Measurements from ENCODE around the gene KIRREL1. TPM values are rescaled to one million over a fixed set of nuclear protein-coding genes. Genes with fewer than 3 reads are reported as not detected.
A peak's percentile ranks its signal among the peaks of the same experiment; 100 is the strongest.

Gene KIRREL1
- total RNA-seq, 1 experiment from 2014 or later: 30.5 TPM

DNA sequence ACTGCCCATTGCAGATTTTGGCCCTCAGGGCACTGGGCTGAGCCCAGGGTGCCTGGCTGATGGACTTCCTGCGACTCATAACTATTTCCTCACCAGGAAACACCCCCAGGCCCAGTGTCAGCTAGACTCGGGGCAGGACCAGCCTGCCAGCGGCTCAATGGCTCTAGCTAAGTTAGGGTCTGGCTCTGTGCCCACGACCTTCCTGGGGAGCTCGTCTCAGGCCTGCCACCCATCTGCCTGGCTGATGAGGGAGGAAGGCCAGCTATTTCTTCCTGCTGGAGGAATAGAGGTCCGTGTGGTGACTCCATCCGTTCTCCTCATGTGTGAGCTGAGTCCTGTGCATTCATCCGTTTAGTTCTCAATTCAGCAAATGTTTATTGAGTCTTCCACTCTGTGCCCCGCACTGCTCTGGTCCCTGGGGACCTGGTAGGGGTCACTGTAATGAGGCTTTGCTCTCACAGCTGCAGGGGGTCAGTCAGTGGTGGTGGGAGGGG lies 44.5 kb downstream of the KIRREL1 start:
- Histone ChIP-seq H4K20me1 (ENCODE audit: control insufficient read depth, insufficient read depth, insufficient read length) (no peaks in the 10 kb centered on the region), H3K9ac (ENCODE audit: extremely low read depth, insufficient read length, low read length) (no peak overlapping the region), H2AFZ (ENCODE audit: low read length) (no peak overlapping the region), H3K27me3 (ENCODE audit: insufficient read depth, low read length) (no peaks in the 10 kb centered on the region), H4K8ac (replicated peaks; ENCODE audit: insufficient read length, low read depth, low read length) (no peak overlapping the region), H3K9me3 (ENCODE audit: control insufficient read depth, low read depth, low read length) (no peaks in the 10 kb centered on the region), H3K4me2 (ENCODE audit: insufficient read depth, insufficient read length, low read length) (no peak overlapping the region), H2BK20ac (ENCODE audit: low read depth, low read length, poor library complexity, severe bottlenecking) (no peak overlapping the region), H4K91ac (ENCODE audit: insufficient read length, low read depth, low read length) (no peak overlapping the region), H3K4ac (ENCODE audit: low read depth, low read length) (no peak overlapping the region), H2BK5ac (ENCODE audit: insufficient read length, low read length) (no peak overlapping the region), H3K23me2 (ENCODE audit: insufficient read length, low read depth, low read length, poor library complexity, severe bottlenecking) (no peaks in the 10 kb centered on the region), H2BK15ac (ENCODE audit: low read depth, low read length) (no peak overlapping the region), H3T11ph (ENCODE audit: low read length) (no peak overlapping the region), H2BK120ac (ENCODE audit: low read depth, low read length, poor library complexity, severe bottlenecking) (no peak overlapping the region), H4K5ac (ENCODE audit: insufficient read length, low read depth, low read length) (no peak overlapping the region), H2AK5ac (ENCODE audit: insufficient read length, low read length) (no peak overlapping the region), H3K79me1 (ENCODE audit: insufficient read depth, low read depth, low read length, poor library complexity, severe bottlenecking) (peaks cover 4% of the 10 kb centered on the region), H2BK12ac (ENCODE audit: insufficient read length, low read depth, low read length) (no peak overlapping the region), H3K79me2 (ENCODE audit: insufficient read depth, low read length) (no peaks in the 10 kb centered on the region; the same call in 1 of the 2 replicates), H3K14ac (ENCODE audit: insufficient read depth, low read length) (no peak overlapping the region; the same call in 1 of the 2 replicates), H3K18ac (ENCODE audit: insufficient read length, low read depth, low read length) (no peak overlapping the region), H3K56ac (ENCODE audit: insufficient read length, low read depth, low read length) (no peak overlapping the region), H3K4me1 (ENCODE audit: insufficient read depth, low read length) (peaks cover 9% of the 10 kb centered on the region; the same call in 1 of the 2 replicates), H3K23ac (ENCODE audit: insufficient read length, low read depth, low read length) (no peak overlapping the region), H3K27ac (ENCODE audit: insufficient read length, low read depth, low read length) (no peak overlapping the region)
- Mint-ChIP-seq H3K27ac (peak overlapping the region; percentile 36 to 78 (median 63); a peak in 5 of 7 replicates), H3K27me3 (ENCODE audit: low read depth) (no peaks in the 10 kb centered on the region), H3K36me3 (ENCODE audit: insufficient read depth in 1 of 3, low read depth in 3 of 3) (peaks cover 4 to 7% (median 5%) of the 10 kb centered on the region in 3 experiments; a peak in 6 of 7 replicates), H3K4me3 (no peak overlapping the region), H3K4me1 (peaks cover 29 to 47% of the 10 kb centered on the region in 2 experiments), H3K9me3 (no peaks in the 10 kb centered on the region)
- WGBS (ENCODE audit: extremely low coverage, insufficient read length, low lambda C conversion rate): no CpG with 5 or more reads among the region's 9 CpGs
- no peak for TF ChIP-seq CTCF (conservative IDR thresholded peaks at IDR 0.05)
- DNase-seq: no peak

Data from H9 (cell line).